ENCODE data around the gene ZHX3. TPM values are rescaled to one million over a fixed set of nuclear protein-coding genes. Genes with fewer than 3 reads are reported as not detected.

ZHX3 gene
- total and polyA plus RNA-seq, 9 of the 15 experiments (the other 6 are each of a cell fraction or from before 2014, with no cell fraction given), result 0.80 to 14.6 (median 4.9) TPM

DNA sequence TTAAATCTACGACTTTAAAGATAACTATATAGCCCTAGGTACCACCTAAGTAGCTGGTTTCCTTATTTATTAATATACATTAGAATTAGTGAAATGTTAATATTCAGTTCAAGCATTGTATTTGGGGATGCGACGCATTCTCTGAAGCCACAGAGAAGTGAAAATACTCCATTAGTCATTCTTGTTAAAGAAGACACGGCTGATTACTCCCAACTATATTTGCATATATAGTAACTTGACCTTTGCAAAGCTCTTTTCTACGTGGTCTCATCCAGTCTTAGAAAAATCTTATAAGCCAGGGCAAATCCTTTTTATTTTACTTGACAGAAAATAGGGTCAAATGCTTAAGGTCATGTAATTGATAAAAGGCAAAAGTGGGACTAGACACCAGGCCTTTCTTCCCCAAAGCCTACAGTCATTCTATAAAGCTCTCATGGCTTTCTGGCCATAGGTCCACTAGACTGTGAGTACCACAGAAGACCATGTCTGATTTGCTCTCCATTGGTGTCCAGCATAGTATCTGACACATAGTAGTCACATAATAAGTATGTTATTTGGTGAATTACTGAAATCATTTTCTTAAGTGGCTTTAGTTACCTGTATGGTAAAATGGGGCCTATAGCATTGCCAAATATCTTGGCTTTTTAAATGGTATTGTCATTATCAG is 11.3 kb downstream of the ZHX3 start (continued):
- TF ChIP-seq SAFB (IDR thresholded peaks at IDR 0.05; ENCODE audit: borderline replicate concordance, low read depth, low read length), result no peak

DNA sequence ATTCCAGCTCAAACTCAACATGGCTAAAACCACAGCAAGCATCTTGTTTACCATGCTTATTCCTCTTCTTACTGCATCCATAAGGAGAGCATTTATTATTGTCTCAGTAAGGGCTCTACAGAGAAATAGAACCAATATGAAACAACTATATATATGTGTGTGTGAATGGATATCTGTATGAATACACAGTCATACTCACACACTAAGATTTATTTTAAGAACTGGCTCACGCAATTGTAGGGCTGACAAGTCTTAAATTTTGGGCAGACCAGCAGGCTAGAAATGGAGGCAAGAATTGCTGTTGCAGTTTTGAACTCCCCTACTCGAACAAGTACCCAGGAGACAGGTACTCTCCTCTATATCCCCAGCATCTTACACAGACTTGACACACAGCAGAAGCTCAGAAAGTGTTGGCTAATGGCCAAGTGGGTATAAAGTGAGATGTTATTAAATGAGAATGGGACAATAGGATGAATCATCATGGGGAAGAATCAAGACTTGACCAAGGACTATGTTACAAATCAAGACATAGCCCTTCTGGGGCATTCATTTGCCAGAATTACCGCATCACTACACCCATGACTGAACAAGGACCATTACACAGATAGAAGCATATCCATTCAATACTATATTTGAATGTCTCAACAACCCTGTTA is 13.0 kb downstream of the ZHX3 start:
- no TSS peak for BruUV-seq (replicated peaks)
- Histone ChIP-seq H4K20me1 (replicated peaks; ENCODE audit: control insufficient read depth, insufficient read depth, low read length) (no peaks in the 10 kb centered on the region), H3K9ac (ENCODE audit: insufficient read depth in 1 of 2, low read depth in 2 of 2, low read length in 2 of 2) (no peak overlapping the region), H3K9me1 (ENCODE audit: control insufficient read depth, insufficient read depth, low read length) (no peaks in the 10 kb centered on the region), H3K27me3 (ENCODE audit: control insufficient read depth in 2 of 2, insufficient read depth in 2 of 2, low read length in 2 of 2) (no peaks in the 10 kb centered on the region), H3K4me2 (ENCODE audit: insufficient read depth, low read length) (no peak overlapping the region), H3K79me2 (ENCODE audit: control insufficient read depth, insufficient read depth, low read length) (peaks cover 25% of the 10 kb centered on the region; the same call in 2 of the 3 replicates), H3K4me1 (replicated peaks in 1 of 2; ENCODE audit: control insufficient read depth in 2 of 2, insufficient read depth in 2 of 2, low read length in 2 of 2) (peaks cover 8 to 19% of the 10 kb centered on the region in 2 experiments), H3K27ac (ENCODE audit: extremely low read depth, low read depth, low read length) (no peak overlapping the region), H3K9me3 (replicated peaks; ENCODE audit: control insufficient read depth, insufficient read depth, low read depth, low read length) (no peaks in the 10 kb centered on the region), H3K4me3 (no peak overlapping the region), H2AFZ (ENCODE audit: low read depth, low read length) (no peak overlapping the region), H3K36me3 (ENCODE audit: control insufficient read depth, insufficient read depth, low read length) (no peaks in the 10 kb centered on the region)
- ChIA-PET CTCF (ENCODE audit: low intra/inter-chr PET ratio) (no interaction called here), POLR2A (interaction anchor here (0.8 kb wide), 2 partner anchors 42 to 57 kb away, joined by 3 read pairs; no protein-coding TSS in a partner anchor)
- no peak for DNase-seq (ENCODE audit: extremely low read depth in 1 of 4, low spot score in 3 of 4)
- ATAC-seq, result no peak
- intact Hi-C loops (cut with micrococcal nuclease), result no loop called here
- FAIRE-seq, result no peak
- TF ChIP-seq, protein P1, sequence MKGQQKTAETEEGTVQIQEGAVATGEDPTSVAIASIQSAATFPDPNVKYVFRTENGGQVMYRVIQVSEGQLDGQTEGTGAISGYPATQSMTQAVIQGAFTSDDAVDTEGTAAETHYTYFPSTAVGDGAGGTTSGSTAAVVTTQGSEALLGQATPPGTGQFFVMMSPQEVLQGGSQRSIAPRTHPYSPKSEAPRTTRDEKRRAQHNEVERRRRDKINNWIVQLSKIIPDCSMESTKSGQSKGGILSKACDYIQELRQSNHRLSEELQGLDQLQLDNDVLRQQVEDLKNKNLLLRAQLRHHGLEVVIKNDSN (CRISPR knock-in tag; IDR thresholded peaks at IDR 0.05), result no peak
- TF ChIP-seq NFIC (IDR thresholded peaks at IDR 0.05), result peak; percentile 62
- in situ Hi-C loops (cut with MboI), result no loop called here
- WGBS (ENCODE audit: insufficient coverage, low coverage, missing lambda C conversion rate), result 68% methylated on average over 3 of the region's 3 CpGs
